K562 (cell line): Measurements from ENCODE around the gene CCDC82. TPM values are rescaled to one million over a fixed set of nuclear protein-coding genes. Genes with fewer than 3 reads are reported as not detected.

Experiments used
- FOXA1 ChIP-seq: fragments of 450-650 bp; IDR thresholded peaks from 2 replicates; pipeline ENCODE4 v1.6.1; 2016; ENCODE audit warnings: mild to moderate bottlenecking, borderline replicate concordance
- MTF1 ChIP-seq: fragments of 250-450 bp; sonication (Bioruptor Pico); IDR thresholded peaks from 2 replicates; pipeline ENCODE4 v1.9.0; 2021; ENCODE audit warnings: moderate library complexity, mild to moderate bottlenecking, inconsistent platforms, borderline replicate concordance
- SMAD4 ChIP-seq: fragments of 250-450 bp; sonication (Bioruptor Pico); conservative IDR thresholded peaks from 2 replicates; pipeline ENCODE4 v1.8.0; 2021; ENCODE audit warnings: inconsistent platforms, mild to moderate bottlenecking, moderate library complexity
- ZNF274 ChIP-seq: IDR thresholded peaks from 2 replicates; pipeline ENCODE4 v1.6.1; 2011; ENCODE audit warnings: low read depth, mild to moderate bottlenecking, low read length, moderate library complexity, borderline replicate concordance
- ZNF561 ChIP-seq: fragments of 450-650 bp; formaldehyde crosslinking; conservative IDR thresholded peaks from 2 replicates; pipeline ENCODE4 v1.4.0; 2020; ENCODE audit warnings: mild to moderate bottlenecking, moderate library complexity
- polyA plus RNA-seq, 8 experiments: library from polyadenylated mRNA; depleted of rRNA in 4 of 8; stranded (reverse) in 5 of 8; unstranded in 3 of 8; fragments of >200 nt; fragmentation: Nextera tagmentation in 2 of 8; fragmentation: Illumina TruSeq in 1 of 8; extraction: Ambion mirVana in 2 of 8; extraction: Trizol in 1 of 8; gene quantifications; 2 replicates each; pipeline versions ENCODE4 v1.2.1 to v1.2.3, GENCODE V29; 2011 to 2014; ENCODE audit warnings: inconsistent platforms in 1 of 8, missing spikeins in 1 of 8
- total RNA-seq, 7 experiments: library from RNA; depleted of rRNA in 6 of 7; stranded (reverse); fragments of >200 nt in 6 of 7; fragmentation: Illumina TruSeq in 2 of 7; extraction: Trizol in 2 of 7; gene quantifications; 2 replicates each; pipeline versions ENCODE4 v1.2.1 to v1.2.3, GENCODE V29; 2011 to 2021; ENCODE audit warnings: low replicate concordance in 1 of 7
- TF ChIP-seq, protein P1 (sequence below): fragments of 450-650 bp; IDR thresholded peaks from 2 replicates; pipeline ENCODE4 v1.6.1; 2017; ENCODE audit warnings: antibody characterized with exemption, mild to moderate bottlenecking
- TF ChIP-seq, protein P2 (sequence below): fragments of 250-450 bp; sonication (Bioruptor Pico); IDR thresholded peaks from 2 replicates; pipeline ENCODE4 v1.5.0; 2020; ENCODE audit warnings: mild to moderate bottlenecking
- TF ChIP-seq, protein P3 (sequence below), 2 experiments: fragments of 450-650 bp; formaldehyde crosslinking in 1 of 2; IDR thresholded peaks; 2 replicates each; pipeline versions ENCODE4 v1.4.0 to v1.6.1; 2014 to 2020; ENCODE audit warnings: mild to moderate bottlenecking in 2 of 2, borderline replicate concordance in 1 of 2, low read depth in 1 of 2
- TF ChIP-seq, protein P4 (sequence below): fragments of 450-650 bp; conservative IDR thresholded peaks from 2 replicates; pipeline ENCODE4 v1.6.1; 2016; ENCODE audit warnings: missing genetic modification characterization, low read depth, mild to moderate bottlenecking, control low read depth, missing compliant biosample characterization

The CCDC82 gene
- total and polyA plus RNA-seq, 9 of the 15 experiments (the other 6 are each of a cell fraction or from before 2014, with no cell fraction given), result 12.5 to 51.3 (median 24.5) TPM

DNA sequence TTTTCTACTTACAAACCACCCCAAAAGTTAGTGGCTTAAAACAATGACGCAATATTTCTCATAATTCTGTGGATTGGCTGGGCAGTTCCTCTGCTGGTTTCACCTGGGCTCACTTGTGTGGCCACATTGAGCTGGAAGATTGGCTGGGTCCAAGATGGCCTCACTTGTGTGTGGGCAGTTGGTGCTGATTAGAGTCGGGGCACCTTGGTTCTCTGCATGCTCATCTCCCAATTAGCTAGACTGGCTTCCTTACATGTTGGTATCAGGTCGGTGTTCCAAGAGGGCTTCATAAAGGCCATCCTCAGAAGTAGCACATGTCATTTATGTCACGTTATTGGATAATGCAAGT is 59.2 kb downstream of the CCDC82 start (continued):
- TF ChIP-seq, protein P1, sequence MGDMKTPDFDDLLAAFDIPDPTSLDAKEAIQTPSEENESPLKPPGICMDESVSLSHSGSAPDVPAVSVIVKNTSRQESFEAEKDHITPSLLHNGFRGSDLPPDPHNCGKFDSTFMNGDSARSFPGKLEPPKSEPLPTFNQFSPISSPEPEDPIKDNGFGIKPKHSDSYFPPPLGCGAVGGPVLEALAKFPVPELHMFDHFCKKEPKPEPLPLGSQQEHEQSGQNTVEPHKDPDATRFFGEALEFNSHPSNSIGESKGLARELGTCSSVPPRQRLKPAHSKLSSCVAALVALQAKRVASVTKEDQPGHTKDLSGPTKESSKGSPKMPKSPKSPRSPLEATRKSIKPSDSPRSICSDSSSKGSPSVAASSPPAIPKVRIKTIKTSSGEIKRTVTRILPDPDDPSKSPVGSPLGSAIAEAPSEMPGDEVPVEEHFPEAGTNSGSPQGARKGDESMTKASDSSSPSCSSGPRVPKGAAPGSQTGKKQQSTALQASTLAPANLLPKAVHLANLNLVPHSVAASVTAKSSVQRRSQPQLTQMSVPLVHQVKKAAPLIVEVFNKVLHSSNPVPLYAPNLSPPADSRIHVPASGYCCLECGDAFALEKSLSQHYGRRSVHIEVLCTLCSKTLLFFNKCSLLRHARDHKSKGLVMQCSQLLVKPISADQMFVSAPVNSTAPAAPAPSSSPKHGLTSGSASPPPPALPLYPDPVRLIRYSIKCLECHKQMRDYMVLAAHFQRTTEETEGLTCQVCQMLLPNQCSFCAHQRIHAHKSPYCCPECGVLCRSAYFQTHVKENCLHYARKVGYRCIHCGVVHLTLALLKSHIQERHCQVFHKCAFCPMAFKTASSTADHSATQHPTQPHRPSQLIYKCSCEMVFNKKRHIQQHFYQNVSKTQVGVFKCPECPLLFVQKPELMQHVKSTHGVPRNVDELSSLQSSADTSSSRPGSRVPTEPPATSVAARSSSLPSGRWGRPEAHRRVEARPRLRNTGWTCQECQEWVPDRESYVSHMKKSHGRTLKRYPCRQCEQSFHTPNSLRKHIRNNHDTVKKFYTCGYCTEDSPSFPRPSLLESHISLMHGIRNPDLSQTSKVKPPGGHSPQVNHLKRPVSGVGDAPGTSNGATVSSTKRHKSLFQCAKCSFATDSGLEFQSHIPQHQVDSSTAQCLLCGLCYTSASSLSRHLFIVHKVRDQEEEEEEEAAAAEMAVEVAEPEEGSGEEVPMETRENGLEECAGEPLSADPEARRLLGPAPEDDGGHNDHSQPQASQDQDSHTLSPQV, result peak; percentile 99
- TF ChIP-seq, protein P2, sequence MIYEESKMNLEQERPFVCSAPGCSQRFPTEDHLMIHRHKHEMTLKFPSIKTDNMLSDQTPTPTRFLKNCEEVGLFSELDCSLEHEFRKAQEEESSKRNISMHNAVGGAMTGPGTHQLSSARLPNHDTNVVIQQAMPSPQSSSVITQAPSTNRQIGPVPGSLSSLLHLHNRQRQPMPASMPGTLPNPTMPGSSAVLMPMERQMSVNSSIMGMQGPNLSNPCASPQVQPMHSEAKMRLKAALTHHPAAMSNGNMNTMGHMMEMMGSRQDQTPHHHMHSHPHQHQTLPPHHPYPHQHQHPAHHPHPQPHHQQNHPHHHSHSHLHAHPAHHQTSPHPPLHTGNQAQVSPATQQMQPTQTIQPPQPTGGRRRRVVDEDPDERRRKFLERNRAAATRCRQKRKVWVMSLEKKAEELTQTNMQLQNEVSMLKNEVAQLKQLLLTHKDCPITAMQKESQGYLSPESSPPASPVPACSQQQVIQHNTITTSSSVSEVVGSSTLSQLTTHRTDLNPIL (CRISPR knock-in tag), result peak; percentile 85; the same call in 1 of the 2 replicates
- peak; percentile 56; the same call in 1 of the 2 replicates for TF ChIP-seq ZNF561 (CRISPR knock-in tag)
- TF ChIP-seq FOXA1, result no peak
- TF ChIP-seq, protein P3, sequence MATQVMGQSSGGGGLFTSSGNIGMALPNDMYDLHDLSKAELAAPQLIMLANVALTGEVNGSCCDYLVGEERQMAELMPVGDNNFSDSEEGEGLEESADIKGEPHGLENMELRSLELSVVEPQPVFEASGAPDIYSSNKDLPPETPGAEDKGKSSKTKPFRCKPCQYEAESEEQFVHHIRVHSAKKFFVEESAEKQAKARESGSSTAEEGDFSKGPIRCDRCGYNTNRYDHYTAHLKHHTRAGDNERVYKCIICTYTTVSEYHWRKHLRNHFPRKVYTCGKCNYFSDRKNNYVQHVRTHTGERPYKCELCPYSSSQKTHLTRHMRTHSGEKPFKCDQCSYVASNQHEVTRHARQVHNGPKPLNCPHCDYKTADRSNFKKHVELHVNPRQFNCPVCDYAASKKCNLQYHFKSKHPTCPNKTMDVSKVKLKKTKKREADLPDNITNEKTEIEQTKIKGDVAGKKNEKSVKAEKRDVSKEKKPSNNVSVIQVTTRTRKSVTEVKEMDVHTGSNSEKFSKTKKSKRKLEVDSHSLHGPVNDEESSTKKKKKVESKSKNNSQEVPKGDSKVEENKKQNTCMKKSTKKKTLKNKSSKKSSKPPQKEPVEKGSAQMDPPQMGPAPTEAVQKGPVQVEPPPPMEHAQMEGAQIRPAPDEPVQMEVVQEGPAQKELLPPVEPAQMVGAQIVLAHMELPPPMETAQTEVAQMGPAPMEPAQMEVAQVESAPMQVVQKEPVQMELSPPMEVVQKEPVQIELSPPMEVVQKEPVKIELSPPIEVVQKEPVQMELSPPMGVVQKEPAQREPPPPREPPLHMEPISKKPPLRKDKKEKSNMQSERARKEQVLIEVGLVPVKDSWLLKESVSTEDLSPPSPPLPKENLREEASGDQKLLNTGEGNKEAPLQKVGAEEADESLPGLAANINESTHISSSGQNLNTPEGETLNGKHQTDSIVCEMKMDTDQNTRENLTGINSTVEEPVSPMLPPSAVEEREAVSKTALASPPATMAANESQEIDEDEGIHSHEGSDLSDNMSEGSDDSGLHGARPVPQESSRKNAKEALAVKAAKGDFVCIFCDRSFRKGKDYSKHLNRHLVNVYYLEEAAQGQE (IDR thresholded peaks at IDR 0.05; ENCODE audit: borderline replicate concordance), result no peak
- TF ChIP-seq, protein P3 (CRISPR knock-in tag; IDR thresholded peaks at IDR 0.05; ENCODE audit: low read depth), result peak; percentile 71; the same call in 1 of the 2 replicates
- TF ChIP-seq ZNF274, result no peak
- peak; percentile 82; the same call in 1 of the 2 replicates for TF ChIP-seq MTF1
- peak; percentile 97 for TF ChIP-seq SMAD4
- TF ChIP-seq, protein P4, sequence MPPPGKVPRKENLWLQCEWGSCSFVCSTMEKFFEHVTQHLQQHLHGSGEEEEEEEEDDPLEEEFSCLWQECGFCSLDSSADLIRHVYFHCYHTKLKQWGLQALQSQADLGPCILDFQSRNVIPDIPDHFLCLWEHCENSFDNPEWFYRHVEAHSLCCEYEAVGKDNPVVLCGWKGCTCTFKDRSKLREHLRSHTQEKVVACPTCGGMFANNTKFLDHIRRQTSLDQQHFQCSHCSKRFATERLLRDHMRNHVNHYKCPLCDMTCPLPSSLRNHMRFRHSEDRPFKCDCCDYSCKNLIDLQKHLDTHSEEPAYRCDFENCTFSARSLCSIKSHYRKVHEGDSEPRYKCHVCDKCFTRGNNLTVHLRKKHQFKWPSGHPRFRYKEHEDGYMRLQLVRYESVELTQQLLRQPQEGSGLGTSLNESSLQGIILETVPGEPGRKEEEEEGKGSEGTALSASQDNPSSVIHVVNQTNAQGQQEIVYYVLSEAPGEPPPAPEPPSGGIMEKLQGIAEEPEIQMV, result peak; percentile 85
